ENCODE data around the gene SERPINA4.

GRCh38 chr14:94547151-94547680 is 14.0 kb upstream of the SERPINA4 start:
- TF ChIP-seq, protein P1, sequence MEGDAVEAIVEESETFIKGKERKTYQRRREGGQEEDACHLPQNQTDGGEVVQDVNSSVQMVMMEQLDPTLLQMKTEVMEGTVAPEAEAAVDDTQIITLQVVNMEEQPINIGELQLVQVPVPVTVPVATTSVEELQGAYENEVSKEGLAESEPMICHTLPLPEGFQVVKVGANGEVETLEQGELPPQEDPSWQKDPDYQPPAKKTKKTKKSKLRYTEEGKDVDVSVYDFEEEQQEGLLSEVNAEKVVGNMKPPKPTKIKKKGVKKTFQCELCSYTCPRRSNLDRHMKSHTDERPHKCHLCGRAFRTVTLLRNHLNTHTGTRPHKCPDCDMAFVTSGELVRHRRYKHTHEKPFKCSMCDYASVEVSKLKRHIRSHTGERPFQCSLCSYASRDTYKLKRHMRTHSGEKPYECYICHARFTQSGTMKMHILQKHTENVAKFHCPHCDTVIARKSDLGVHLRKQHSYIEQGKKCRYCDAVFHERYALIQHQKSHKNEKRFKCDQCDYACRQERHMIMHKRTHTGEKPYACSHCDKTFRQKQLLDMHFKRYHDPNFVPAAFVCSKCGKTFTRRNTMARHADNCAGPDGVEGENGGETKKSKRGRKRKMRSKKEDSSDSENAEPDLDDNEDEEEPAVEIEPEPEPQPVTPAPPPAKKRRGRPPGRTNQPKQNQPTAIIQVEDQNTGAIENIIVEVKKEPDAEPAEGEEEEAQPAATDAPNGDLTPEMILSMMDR (IDR thresholded peaks at IDR 0.05) = no peak
- no peak for TF ChIP-seq ZFX (IDR thresholded peaks at IDR 0.05; ENCODE audit: borderline replicate concordance)
